Fibroblast of lung (primary cell): ENCODE data around the gene CCDC169.
"Not testable (repeated sequence)": the region's sequence is repeated elsewhere in the genome, so short reads cannot be mapped to it uniquely, and the experiment has no call there.

Source experiments
- CTCF ChIP-seq, 2 donors: IDR thresholded peaks in 1 of 2; conservative IDR thresholded peaks in 1 of 2; 1 replicate in 1 of 2; 2 replicates in 1 of 2; pipeline ENCODE4 v1.5.1; 2011 to 2012; ENCODE audit warnings: low read length in 2 of 2, control low read depth in 1 of 2, inconsistent platforms in 1 of 2, low read depth in 1 of 2, mild to moderate bottlenecking in 1 of 2
- EZH2 ChIP-seq: IDR thresholded peaks from 2 replicates; pipeline ENCODE4 v1.5.1; 2012; ENCODE audit warnings: low read length, control low read depth, mild to moderate bottlenecking; ENCODE audit errors: missing control alignments

GRCh38 chr13:36324881-36325280 lies 27.3 kb upstream of the CCDC169 start:
- not testable (repeated sequence) for TF ChIP-seq CTCF (conservative IDR thresholded peaks at IDR 0.05 in 1 of 2, IDR thresholded peaks at IDR 0.05 in 1 of 2; ENCODE audit: low read depth in 1 of 2, low read length in 2 of 2); EZH2
